SK-N-SH treated with all-trans-retinoic acid at 6 μM for 48 hours (cell line): ENCODE measurements around the gene FAM83D.

Source experiments
- ARNTL ChIP-seq: fragments of 450-650 bp; formaldehyde crosslinking; IDR thresholded peaks from 2 replicates; pipeline ENCODE4 v1.5.0; 2020; ENCODE audit warnings: low read depth, mild to moderate bottlenecking, moderate library complexity, borderline replicate concordance
- BACH2 ChIP-seq: fragments of 250-450 bp; sonication (Bioruptor Pico); IDR thresholded peaks from 2 replicates; pipeline ENCODE4 v1.9.0; 2021; ENCODE audit warnings: mild to moderate bottlenecking, borderline replicate concordance
- CREB5 ChIP-seq: fragments of 250-450 bp; sonication (Bioruptor Pico); IDR thresholded peaks from 2 replicates; pipeline ENCODE4 v1.5.1; 2020; ENCODE audit warnings: low read depth, mild to moderate bottlenecking, moderate library complexity
- CSDC2 ChIP-seq: fragments of 250-450 bp; sonication (Bioruptor Pico); IDR thresholded peaks from 2 replicates; pipeline ENCODE4 v1.5.0; 2020; ENCODE audit warnings: mild to moderate bottlenecking, moderate library complexity
- ESRRG ChIP-seq: fragments of 250-450 bp; sonication (Bioruptor Pico); IDR thresholded peaks from 2 replicates; pipeline ENCODE4 v1.6.1; 2021; ENCODE audit warnings: mild to moderate bottlenecking
- GLIS3 ChIP-seq: fragments of 250-450 bp; sonication (Bioruptor Pico); IDR thresholded peaks from 2 replicates; pipeline ENCODE4 v1.5.0; 2020; ENCODE audit warnings: mild to moderate bottlenecking, moderate library complexity
- PATZ1 ChIP-seq: fragments of 250-450 bp; sonication (Bioruptor Pico); IDR thresholded peaks from 2 replicates; pipeline ENCODE4 v1.8.0; 2020; ENCODE audit warnings: mild to moderate bottlenecking, moderate library complexity, borderline replicate concordance
- RARB ChIP-seq: fragments of 250-450 bp; sonication (Bioruptor Pico); IDR thresholded peaks from 2 replicates; pipeline ENCODE4 v1.8.0; 2021; ENCODE audit warnings: mild to moderate bottlenecking, moderate library complexity
- TCF4 ChIP-seq: fragments of 250-450 bp; sonication (Bioruptor Pico); IDR thresholded peaks from 2 replicates; pipeline ENCODE4 v1.8.0; 2021; ENCODE audit warnings: mild to moderate bottlenecking, moderate library complexity, borderline replicate concordance
- TOX ChIP-seq: fragments of 250-450 bp; sonication (Bioruptor Pico); IDR thresholded peaks from 2 replicates; pipeline ENCODE4 v1.8.0; 2021; ENCODE audit warnings: mild to moderate bottlenecking, moderate library complexity, borderline replicate concordance
- ZFP3 ChIP-seq: fragments of 250-450 bp; sonication (Bioruptor Pico); IDR thresholded peaks from 2 replicates; pipeline ENCODE4 v1.5.0; 2020; ENCODE audit warnings: mild to moderate bottlenecking, moderate library complexity
- ZFP30 ChIP-seq: fragments of 450-650 bp; formaldehyde crosslinking; IDR thresholded peaks from 2 replicates; pipeline ENCODE4 v1.5.0; 2022; ENCODE audit warnings: mild to moderate bottlenecking, moderate library complexity

GRCh38 chr20:38895098-38895949, 30.9 kb upstream of the FAM83D start:
- TF ChIP-seq CREB5: no peak
- no peak for TF ChIP-seq ZFP30 (CRISPR knock-in tag)
- TF ChIP-seq TOX (CRISPR knock-in tag): no peak
- TF ChIP-seq TCF4 (CRISPR knock-in tag): no peak
- TF ChIP-seq BACH2 (CRISPR knock-in tag): no peak
- TF ChIP-seq ESRRG (CRISPR knock-in tag): no peak
- no peak for TF ChIP-seq ZFP3 (CRISPR knock-in tag)
- TF ChIP-seq CSDC2: no peak
- TF ChIP-seq GLIS3: no peak
- TF ChIP-seq PATZ1 (CRISPR knock-in tag): no peak
- TF ChIP-seq RARB (CRISPR knock-in tag): no peak
- no peak for TF ChIP-seq ARNTL (CRISPR knock-in tag)
